GM19193 (cell line): Measurements from ENCODE around the gene PKNOX2.

Experiments used
- POLR2A ChIP-seq: IDR thresholded peaks from 4 replicates; pipeline ENCODE4 v1.6.1; 2011; ENCODE audit not compliant: insufficient read depth, insufficient read length; ENCODE audit errors: extremely low read depth

PKNOX2 gene

GRCh38 chr11:125303694-125304093, 139.1 kb downstream of the PKNOX2 start:
- TF ChIP-seq POLR2A: no peak

- TF ChIP-seq POLR2A: no peak
Observed at GRCh38 chr11:125304136-125304535, 139.6 kb downstream of the PKNOX2 start.

GRCh38 chr11:125304876-125305275, 140.3 kb downstream of the PKNOX2 start:
- no peak for TF ChIP-seq POLR2A

GRCh38 chr11:125305345-125305744, 140.8 kb downstream of the PKNOX2 start:
- TF ChIP-seq POLR2A: no peak

GRCh38 chr11:125306476-125306875, 141.9 kb downstream of the PKNOX2 start:
- TF ChIP-seq POLR2A: no peak

- no peak for TF ChIP-seq POLR2A
Observed at GRCh38 chr11:125308246-125308645, 143.7 kb downstream of the PKNOX2 start.

GRCh38 chr11:125312391-125312790, 147.8 kb downstream of the PKNOX2 start:
- no peak for TF ChIP-seq POLR2A

GRCh38 chr11:125312812-125313211, 148.3 kb downstream of the PKNOX2 start:
- TF ChIP-seq POLR2A: no peak

GRCh38 chr11:125313271-125314219, 149.0 kb downstream of the PKNOX2 start:
- TF ChIP-seq POLR2A: no peak

GRCh38 chr11:125314276-125315078, 149.9 kb downstream of the PKNOX2 start:
- TF ChIP-seq POLR2A: no peak

- TF ChIP-seq POLR2A: no peak
Observed at GRCh38 chr11:125315079-125315740, 150.7 kb downstream of the PKNOX2 start.

GRCh38 chr11:125317416-125317815, 152.9 kb downstream of the PKNOX2 start:
- no peak for TF ChIP-seq POLR2A

- TF ChIP-seq POLR2A: no peak
Observed at GRCh38 chr11:125319649-125320048, 155.1 kb downstream of the PKNOX2 start.

GRCh38 chr11:125320347-125321076, 156.0 kb downstream of the PKNOX2 start:
- no peak for TF ChIP-seq POLR2A
